OCI-LY1 (cell line): Measurements from ENCODE around the gene RNF169.

Experiments used
- EZH2 ChIP-seq: fragments of 200-600 bp; sonication (generic), shearing (Covaris generic); IDR thresholded peaks from 2 replicates; pipeline ENCODE4 v1.8.0; 2017; ENCODE audit warnings: borderline replicate concordance, mixed run types, mild to moderate bottlenecking, antibody characterized with exemption, low read length, moderate library complexity, mixed read lengths
- TF ChIP-seq, protein P1 (sequence below): fragments of 200-600 bp; sonication (generic), shearing (Covaris generic); IDR thresholded peaks from 2 replicates; pipeline ENCODE4 v1.5.1; 2017; ENCODE audit warnings: mild to moderate bottlenecking, antibody characterized with exemption, low read length, moderate library complexity, mixed read lengths

DNA sequence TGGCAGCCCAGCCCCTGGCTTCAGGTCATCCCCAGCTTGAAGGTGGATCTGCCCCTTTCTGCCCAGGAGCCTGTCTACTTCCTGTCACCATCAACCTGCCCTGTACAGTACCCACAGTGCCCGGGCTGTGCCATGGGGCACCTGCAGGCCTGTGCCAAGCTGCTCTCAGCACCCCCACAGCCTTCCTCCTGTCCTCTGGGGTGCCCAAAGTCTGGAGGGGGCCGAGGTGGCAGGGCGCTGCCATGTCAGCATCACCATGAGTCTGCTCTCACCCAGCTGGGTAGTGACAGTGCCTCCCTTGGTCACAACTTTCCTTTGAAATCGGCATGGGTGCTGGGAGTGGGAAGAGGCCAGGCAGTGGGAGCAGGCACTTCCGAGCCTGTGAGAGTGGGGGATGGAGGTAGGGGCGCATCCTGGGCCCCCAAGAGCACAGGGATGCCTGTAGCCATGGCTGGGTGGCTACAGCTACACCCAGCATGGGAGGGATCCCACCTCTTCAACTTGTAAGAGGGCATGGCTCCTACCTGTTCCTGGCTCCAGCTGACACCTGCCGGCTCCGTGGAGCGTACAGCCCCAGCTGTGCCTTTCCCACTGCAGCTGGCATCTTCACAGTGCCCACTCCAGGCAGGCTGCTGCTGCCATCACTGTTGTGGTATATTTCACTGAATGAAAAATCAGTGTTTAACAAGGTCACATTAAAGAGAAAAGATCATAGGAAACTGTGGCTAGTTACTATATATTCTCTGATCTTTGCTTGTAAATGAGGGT, 42.9 kb downstream of the RNF169 start:
- TF ChIP-seq, protein P1, sequence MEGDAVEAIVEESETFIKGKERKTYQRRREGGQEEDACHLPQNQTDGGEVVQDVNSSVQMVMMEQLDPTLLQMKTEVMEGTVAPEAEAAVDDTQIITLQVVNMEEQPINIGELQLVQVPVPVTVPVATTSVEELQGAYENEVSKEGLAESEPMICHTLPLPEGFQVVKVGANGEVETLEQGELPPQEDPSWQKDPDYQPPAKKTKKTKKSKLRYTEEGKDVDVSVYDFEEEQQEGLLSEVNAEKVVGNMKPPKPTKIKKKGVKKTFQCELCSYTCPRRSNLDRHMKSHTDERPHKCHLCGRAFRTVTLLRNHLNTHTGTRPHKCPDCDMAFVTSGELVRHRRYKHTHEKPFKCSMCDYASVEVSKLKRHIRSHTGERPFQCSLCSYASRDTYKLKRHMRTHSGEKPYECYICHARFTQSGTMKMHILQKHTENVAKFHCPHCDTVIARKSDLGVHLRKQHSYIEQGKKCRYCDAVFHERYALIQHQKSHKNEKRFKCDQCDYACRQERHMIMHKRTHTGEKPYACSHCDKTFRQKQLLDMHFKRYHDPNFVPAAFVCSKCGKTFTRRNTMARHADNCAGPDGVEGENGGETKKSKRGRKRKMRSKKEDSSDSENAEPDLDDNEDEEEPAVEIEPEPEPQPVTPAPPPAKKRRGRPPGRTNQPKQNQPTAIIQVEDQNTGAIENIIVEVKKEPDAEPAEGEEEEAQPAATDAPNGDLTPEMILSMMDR: no peak
- no peak for TF ChIP-seq EZH2
